ENCODE measurements around the gene NUMBL.
A peak's percentile ranks its signal among the peaks of the same experiment; 100 is the strongest.
"Not testable (repeated sequence)": the region's sequence is repeated elsewhere in the genome, so short reads cannot be mapped to it uniquely, and the experiment has no call there.

Gene NUMBL

DNA sequence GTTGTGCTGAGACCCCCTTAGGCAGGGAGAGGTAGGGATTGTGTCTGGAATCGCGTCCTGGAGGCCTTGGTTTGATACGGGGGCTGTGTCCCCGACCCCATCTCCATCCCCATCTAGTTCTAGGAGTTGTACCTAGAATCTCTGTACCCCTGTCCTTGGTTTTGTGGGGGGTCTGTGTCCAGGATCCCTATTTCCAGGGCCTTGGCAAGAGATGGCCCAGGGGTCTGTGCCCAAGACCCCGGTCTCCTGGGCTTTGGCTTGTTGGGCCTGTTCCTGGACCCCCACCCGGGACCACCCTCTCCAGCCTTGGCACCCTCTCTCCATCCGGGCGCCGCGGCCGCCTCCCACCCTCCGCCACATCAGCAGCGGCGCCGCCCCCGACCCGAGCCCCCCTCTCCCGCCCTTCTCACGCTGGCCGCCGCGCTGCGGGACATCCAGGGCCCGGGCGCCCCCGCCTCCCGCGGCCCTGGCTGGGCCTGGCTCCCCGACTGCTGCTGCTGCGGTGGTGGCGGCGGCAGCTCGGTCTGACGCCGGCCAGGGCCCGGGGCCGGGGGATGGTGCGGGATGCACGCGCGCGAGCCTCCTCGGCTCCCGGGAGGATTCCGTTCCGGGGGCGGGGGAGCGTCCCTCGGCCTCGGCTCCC lies at the start of gene NUMBL:
Gene NUMBL, minus strand, starts transcription at position 602 of the 643 bp plus-strand sequence. Its CDS starts 168 bp downstream, at position 434.
- no peak for DNase-seq (ENCODE audit: low spot score)

DNA sequence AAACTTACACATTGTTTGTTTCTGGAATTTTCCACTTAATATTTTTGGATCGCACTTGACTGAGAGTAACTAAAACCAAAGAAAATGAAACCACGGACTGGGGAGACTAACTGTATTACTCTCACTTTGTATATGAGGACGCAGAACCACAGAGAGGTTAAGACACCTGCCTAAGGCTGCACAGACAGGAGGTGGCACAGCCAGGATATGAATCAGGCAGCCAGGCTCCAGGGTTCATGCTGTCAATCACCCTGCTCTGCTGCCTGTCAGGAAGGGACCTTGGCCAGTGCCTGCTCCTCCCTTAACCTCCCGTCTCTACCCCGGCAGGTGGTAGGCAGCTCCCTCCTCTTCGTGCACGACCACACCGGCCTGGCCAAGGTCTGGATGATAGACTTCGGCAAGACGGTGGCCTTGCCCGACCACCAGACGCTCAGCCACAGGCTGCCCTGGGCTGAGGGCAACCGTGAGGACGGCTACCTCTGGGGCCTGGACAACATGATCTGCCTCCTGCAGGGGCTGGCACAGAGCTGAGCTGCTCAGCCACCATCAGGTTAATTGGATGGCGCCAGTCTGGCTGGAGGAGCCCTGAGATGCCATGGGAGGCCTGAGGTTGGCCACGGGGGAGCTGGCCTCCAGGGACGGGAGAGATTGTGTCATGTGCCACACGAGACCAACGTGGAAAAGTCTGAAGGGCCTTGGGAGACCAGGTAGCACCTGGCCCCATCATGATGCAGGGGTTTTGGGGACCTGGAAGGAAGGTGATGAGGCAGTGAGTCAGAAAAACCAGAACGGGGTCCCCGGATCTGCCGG lies 48.8 kb upstream of the NUMBL start:
- DNase-seq (ENCODE audit: low spot score): no peak

DNA sequence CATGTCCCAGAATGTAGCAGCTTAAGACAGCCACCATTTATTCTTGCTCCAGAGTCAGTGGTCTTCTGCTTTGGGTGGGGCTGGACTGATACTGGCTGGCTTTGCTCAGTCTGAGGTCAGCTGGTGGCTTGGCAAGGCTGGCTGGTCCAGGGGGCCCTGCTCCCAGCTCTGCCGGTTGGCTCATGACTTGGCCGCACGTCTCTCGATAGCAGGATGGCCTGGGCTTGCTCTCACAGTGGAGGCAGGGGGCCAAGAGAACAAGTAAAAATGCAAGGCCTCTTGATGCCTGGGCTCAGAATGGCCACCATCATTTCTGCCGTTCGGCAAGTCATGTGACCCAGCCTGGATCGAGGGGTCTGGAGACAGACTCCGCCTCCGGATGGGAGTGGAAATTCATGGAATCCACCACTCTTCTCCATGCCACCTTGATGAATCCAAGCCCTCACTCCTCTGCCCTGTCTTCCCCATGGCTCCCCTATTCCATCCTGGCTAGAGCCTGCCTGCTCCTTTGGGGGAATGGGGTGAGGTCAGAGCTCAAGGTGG lies 46.7 kb upstream of the NUMBL start:
- no peak for DNase-seq (ENCODE audit: low spot score)

DNA sequence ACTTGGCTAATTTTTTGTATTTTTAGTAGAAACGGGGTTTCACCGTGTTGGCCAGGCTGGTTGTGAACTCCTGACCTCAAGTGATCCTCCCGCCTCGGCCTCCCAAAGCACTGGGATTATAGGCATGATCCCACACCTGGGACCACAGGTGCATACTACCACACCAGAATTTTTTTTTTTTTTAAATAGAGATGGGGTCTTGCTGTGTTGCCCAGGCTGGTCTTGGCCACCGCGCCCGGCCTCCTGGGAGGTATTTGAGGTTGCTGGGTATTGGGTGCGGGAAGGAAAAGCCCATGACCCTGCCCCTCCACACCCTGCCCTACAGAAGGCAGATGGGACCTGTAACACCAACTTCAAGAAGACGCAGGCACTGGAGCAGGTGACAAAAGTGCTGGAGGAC lies 46.2 kb upstream of the NUMBL start:
- DNase-seq (ENCODE audit: low spot score): no peak

DNA sequence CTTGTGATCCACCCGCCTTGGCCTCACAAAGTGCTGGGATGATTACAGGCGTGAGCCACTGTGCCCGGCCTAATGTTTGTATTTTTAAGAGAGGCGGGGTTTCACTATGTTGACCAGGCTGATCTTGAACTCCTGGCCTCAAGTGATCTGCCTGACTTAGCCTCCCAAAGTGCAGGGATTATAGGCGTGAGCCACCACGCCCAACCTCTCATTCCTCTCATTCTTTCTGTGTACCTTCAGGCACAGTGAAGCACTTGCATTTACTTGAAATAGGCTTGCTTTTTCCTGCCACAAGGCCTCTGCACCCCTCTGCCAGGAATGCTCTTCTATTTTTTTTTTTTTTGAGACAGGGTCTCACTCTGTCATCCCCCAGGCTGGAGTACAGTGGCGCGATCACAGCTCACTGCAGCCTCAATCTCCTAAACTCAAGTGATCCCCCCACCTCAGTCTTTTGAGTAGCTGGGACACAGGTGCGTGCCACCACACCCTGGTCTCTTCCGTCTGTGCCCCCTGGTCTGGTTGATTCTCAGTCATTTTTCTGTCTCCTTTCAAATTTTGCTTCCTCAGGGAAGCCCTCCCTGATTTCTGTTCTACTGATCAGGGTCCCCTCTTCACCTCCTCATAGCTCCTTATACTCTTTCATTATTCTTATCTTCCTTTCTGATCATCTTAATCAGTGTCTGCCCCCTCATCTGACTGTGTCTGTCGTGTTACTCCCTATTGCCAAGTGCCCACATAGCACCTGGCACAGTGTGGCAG lies 44.7 kb upstream of the NUMBL start:
- DNase-seq (ENCODE audit: low spot score): no peak

DNA sequence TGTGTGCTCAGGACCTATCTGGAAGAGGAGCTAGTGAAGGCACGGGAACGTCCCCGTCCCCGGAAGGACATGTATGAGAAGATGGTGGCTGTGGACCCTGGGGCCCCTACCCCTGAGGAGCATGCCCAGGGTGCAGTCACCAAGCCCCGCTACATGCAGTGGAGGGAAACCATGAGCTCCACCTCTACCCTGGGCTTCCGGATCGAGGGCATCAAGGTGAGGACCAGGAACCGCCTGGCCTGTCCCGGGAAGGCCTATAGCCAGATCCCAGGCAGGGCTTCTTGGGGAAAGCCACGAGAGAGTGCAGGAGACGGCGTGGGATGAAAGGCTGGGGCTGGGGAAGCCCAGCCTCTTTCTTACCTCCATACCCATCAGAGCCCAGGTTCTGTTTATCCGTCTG lies 42.7 kb upstream of the NUMBL start:
- no peak for DNase-seq (ENCODE audit: low spot score)

DNA sequence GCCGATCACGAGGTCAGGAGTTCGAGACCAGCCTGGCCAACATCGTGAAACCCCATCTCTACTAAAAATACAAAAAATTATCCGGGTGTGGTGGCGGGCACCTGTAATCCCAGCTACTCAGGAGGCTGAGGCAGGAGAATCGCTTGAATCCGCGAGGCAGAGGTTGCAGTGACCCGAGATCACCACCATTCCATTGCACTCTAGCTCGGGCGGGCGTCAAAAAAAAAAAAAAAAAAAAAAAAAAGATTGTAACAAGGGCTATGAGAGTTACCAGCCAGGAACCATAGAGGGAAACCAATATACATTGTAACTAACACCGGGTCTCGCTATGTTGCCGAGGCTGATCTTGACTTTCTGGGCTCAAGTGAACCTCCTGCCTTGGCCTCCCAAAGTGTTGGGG lies 41.9 kb upstream of the NUMBL start:
- not testable (repeated sequence) for DNase-seq (ENCODE audit: low spot score)

DNA sequence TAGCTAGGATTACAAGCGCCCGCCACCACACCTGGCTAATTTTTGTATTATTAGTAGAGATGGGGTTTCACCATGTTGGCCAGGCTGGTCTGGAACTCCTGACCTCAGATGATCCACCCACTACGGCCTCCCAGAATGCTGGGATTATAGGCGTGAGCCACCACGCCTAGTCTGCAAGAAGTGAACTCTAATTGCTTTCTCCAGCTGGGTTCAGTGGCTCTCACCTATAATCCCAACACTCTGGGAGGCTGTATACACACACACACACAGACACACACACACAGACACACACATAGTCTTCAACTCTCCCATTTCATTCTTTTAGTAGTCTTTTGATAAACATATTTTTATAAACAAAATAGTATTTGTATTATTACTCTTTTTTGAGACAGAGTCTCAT lies 39.6 kb upstream of the NUMBL start:
- DNase-seq (ENCODE audit: low spot score): not testable (repeated sequence)

DNA sequence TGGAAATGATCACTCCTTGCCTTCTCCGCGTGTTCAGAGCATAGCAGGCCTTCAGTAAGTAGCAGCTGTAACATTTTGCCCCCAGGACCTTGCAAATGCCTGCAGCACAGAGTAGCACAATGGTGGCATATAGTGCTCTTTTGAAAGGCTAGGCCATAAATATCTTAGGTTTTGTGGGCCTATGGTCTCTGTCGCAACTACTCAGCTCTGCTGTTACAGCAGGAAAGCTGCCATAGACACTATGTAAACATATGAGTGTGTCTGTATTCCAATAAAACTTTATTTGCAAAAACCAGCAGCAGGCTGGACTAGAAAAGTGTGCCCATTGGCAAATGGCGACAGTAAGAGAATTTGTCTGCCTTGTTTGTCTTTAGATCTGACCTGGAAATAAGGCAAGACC lies 35.8 kb upstream of the NUMBL start:
- no peak for DNase-seq (ENCODE audit: low spot score)

DNA sequence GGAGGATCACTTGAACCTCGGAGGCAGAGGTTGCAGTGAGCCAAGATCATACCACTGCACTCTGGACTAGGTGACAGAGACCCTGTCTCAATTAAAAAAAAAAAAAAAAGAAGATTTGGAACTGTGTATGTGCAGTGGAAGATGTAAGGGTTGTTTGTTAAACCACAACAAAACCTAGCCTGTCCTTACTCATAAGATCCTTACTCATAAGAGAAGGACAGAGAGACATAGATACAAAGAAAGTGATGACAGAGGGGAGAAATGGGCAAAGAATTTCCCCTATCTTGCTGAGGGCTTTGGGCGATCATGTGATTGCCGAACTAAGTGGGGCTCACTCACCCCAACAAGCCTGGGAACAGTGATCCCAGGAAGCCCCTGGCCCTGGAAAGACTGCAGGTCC lies 34.4 kb upstream of the NUMBL start:
- no peak for DNase-seq (ENCODE audit: low spot score)

DNA sequence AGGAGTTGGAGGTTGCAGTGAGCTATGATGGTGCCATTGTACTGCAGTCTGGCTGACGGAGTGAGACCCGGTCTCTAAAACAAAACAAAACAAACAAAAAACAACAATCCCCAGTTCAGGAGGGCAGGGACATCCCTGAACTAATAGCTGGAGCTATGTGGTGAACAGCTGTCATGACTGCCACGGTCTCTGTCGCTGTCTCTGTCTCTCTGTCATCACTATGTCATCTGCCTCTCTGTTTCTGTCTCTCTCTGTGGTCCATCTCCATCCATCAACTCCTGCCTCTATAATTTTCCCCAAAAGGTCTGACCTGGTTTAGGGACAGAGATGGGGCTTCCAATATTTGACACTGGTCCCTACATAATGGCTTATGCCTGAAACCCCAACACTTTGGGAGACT lies 33.9 kb upstream of the NUMBL start:
- no peak for DNase-seq (ENCODE audit: low spot score)

DNA sequence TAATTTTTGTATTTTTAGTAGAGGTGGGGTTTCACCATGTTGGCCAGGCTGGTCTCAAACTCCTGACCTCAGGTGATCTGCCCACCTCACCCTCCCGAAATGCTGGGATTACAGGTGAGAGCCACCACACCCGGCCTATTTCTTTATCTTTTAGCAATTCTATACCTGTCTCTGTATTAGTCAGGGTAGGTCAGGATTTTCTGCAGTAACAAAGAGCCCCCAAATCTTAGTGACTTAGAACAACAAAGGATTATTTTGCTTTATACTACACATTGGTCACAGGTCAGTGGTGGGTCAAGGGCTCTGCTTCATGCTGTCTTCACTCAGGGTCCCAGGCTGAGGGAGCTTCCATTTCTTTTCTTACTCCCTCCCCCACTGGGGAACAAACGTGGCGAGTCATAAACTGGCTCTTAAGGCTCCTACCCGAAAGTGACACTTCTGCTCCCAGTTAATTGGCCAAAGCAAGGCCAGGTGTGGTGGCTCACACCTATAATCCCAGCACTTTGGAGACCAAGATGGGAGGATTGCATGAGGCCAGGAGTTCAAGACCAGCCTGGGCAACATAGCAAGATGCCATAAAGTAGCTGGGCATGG lies 33.3 kb upstream of the NUMBL start:
- DNase-seq (ENCODE audit: low spot score): no peak

DNA sequence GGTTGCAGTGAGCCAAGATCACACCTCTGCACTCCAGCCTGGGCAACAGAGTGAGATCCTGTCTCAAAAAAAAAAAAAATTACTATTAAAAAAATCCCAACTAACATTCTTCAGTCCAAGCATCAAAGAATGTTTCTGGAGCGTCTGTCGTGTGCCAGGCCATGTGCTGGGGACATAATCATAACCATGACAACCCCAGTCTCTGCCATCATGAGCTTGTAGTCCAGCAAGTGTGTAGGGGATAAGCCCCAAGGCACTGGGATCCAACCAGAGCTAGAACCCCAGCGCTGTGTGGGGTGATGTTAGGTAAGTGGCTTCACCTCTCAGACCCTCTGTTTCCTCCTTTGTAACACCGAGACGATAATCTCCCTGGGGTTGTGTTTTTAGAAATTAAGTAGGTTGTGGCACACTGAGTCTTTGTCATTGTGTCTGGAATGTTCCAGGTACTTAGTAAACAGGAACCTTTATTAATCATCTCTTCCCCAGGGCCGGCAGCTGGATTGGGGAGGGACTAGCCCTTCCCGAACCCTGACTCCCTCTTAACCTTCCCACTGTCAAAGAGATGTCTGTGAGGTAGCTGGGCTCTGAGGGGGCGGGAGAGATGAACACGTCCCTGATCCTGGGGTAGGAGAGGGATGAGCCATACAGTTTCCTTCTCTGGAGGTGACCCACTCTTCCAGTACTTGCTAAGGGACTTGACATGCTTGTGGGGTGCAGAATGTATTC lies 31.6 kb upstream of the NUMBL start:
- no peak for DNase-seq (ENCODE audit: low spot score)

DNA sequence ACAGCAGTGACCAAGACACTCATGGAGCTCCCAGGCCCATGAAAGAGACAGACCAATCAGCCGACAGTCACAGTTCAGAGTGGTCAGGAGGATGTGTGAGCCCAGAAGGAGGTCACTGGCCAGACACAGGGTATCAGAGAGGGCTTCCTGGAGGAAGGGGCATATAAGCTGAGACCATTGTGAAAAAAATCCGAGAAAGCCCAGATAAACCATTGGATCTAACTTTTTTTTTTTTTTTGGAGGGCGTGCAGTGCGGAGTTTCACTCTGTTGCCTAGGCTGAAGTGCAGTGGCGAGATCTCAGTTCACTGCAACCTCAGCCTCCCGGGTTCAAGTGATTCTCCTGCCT lies 30.7 kb upstream of the NUMBL start:
- DNase-seq (ENCODE audit: low spot score): no peak

DNA sequence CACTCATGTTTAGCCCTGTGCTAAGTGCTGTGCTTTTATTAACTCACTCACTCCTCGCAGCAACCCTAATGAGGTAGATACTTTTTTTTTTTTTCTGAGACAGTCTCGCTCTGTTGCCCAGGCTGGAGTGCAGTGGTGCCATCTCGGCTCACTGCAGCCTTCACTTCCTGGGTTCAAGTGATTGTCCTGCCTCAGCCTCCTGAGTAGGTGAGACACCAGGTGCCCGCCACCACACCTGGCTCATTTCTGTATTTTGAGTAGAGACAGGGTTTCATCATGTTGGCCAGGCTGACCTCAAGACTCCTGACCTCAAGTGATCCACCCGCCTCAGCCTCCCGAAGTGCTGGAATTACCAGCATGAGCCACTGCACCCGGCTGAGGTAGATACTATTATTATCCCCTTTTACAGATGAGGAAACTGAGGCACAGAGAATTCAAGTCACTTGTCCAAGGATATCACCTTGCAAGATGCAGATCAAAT lies 29.0 kb upstream of the NUMBL start:
- DNase-seq (ENCODE audit: low spot score): no peak

DNA sequence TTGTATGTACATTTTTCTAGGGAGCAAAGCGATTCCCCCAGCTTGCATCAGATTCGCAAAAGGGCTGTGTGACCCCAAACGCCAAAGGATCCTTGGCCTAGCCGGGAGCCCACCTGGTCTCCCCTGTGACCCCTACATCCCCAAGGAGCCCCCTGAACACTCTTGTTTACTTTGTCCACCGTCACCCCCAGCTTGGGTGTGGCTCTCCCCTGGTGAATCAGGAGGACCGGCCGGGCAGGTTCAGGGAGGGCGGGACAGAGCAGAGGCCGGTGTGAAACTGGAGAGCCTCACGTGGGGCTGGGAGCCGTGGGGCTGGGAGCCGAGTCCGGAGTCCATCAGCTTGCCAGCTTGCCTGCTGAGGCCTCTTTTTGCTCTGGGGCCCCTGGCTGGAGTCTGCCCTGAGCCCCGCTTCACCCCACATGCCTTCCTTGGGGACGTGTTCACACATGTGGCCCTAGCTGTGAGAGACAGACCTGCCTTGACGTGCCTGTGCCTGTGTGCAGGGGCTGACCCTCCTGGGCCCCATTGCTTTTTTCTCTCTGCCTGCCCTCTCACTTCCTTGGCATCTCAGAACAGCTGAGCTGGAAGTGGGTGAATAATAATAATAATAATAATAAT lies 28.4 kb upstream of the NUMBL start:
- no peak for DNase-seq (ENCODE audit: low spot score)

DNA sequence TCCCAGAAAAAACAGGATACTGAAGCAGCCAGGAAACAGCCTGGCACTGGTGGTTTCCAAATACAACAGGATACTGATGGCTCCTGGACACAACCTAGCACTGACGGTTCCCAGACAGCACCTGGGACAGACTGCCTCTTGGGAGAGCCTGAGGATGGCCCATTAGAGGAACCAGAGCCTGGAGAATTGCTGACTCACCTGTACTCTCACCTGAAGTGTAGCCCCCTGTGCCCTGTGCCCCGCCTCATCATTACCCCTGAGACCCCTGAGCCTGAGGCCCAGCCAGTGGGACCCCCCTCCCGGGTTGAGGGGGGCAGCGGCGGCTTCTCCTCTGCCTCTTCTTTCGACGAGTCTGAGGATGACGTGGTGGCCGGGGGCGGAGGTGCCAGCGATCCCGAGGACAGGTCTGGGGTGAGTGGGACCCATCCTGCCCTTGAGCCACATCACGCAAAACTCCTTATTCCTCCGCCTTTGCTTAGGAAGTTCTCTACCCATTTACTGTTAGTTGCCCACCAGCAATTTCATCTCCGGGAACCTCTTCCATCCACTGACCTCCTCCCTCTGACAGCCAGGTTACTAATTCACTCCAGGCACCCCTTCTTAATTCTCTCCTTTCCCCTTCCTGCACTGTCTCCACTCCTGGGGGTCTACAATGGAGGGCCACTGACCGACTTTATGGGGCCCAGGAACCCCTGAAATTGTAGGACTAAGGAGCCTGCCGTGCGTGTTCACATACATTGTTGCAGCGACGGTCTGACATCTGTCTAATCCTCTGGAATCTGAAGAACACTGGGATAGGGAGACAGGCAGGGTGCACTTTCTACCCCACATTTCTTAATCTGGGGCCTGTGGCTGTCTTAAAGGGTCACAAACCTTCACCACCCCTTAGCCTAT lies 27.7 kb upstream of the NUMBL start:
- no peak for DNase-seq (ENCODE audit: low spot score)

DNA sequence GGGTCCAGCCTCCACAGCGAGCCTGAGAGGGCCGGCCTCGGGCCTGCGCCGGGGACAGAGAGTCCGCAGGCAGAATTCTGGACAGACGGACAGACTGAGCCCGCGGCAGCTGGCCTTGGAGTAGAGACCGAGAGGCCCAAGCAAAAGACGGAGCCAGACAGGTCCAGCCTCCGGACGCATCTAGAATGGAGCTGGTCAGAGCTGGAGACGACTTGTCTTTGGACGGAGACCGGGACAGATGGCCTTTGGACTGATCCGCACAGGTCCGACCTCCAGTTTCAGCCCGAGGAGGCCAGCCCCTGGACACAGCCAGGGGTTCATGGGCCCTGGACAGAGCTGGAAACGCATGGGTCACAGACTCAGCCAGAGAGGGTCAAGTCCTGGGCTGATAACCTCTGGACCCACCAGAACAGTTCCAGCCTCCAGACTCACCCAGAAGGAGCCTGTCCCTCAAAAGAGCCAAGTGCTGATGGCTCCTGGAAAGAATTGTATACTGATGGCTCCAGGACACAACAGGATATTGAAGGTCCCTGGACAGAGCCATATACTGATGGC lies 27.0 kb upstream of the NUMBL start:
- peak; percentile 13 for DNase-seq (ENCODE audit: low spot score)

DNA sequence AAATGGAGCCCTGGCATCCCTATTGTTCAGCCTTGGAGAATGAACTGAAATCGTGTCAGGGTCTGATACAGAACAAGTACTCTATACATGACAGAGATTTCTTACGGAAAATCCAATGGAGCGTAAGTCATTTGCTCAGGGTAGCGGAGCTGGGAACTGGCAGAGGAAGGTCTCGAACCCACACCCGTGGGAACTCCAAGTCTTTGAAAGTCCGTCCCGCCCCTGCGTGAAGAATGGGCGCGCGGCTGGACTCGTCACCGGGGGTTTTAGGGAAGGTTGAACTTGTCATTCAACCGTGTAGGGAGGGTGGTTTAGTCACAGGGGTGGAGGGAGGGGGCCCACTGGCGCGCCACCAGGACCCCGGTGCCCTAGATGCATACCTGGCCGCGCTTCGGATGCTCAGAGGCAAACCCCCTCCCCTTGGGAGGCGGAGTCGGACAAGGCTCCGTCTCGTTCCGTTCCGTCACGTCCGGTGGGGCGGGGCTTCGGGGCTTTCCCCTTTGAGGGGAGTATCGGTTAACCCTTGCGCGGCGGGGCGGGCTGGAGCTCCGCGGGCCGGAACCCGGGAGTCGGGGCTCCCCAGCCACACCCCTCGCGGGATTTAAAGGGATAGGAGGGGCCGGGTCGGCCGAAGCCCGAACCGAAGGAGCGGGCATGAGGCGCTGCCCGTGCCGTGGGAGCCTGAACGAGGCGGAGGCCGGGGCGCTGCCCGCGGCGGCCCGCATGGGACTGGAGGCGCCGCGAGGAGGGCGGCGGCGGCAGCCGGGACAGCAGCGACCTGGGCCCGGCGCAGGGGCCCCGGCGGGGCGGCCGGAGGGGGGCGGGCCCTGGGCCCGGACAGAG lies 26.3 kb upstream of the NUMBL start, which contains the start of the genes COQ8B and ITPKC:
Gene COQ8B, minus strand, starts transcription at position 405 of the 843 bp plus-strand sequence. CDS start 2,254 bp downstream, outside the sequence.
Gene ITPKC, plus strand, starts transcription at position 631 of the 843 bp plus-strand sequence. Its CDS starts 24 bp downstream, at position 655.
- DNase-seq (ENCODE audit: low spot score): peak; percentile 98
